ENCODE data around the gene ARHGEF25. TPM values are rescaled to one million over a fixed set of nuclear protein-coding genes. Genes with fewer than 3 reads are reported as not detected.
A peak's percentile ranks its signal among the peaks of the same experiment; 100 is the strongest.

The ARHGEF25 gene
- total RNA-seq, 1 experiment from 2014 or later = 5.2 TPM

DNA sequence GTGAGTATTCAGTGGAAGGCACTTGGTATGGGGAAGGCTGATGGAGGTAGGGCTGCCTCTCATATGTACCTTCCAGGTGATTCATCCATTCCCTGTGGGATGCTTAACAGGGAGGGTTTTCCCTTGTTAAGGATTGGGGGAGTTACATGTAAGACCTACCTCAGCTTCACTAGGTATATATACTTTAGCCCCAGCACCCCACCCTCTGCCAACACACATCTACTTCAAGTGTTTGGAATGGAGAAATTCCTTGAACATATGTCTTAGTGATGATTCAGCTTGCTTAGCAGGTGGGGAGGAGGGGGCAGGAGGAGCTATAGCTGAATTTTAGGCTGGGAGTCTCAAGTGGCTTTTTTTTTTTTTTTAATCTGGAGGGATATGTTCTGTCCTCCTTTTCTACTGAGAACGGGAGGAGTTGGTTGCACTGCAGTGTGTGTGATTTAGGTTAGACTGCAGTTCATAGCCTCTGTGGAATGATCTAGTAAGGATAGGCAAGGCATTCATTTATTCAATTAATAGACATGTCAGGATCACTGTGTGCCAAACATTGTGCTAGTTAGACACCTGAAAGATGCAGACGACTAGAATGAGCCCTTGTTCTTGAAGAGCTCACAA lies 18.6 kb upstream of the ARHGEF25 start:
- Histone ChIP-seq H3K27me3 (replicated peaks; ENCODE audit: control insufficient read depth, insufficient read depth, low read length) (no peaks in the 10 kb centered on the region), H3K36me3 (ENCODE audit: control insufficient read depth, insufficient read depth, low read length) (no peaks in the 10 kb centered on the region; the same call in 1 of the 2 replicates), H3K4me3 (ENCODE audit: low read depth, low read length) (peak overlapping the region; percentile 80; the same call in 1 of the 2 replicates), H3K4me1 (peaks cover 18% of the 10 kb centered on the region), H3K9me3 (no peaks in the 10 kb centered on the region)
- Mint-ChIP-seq H3K4me1 (ENCODE audit: low read depth, unreplicated experiment) (peaks cover 19% of the 10 kb centered on the region), H3K27me3 (ENCODE audit: insufficient read depth, unreplicated experiment) (no peaks in the 10 kb centered on the region), H3K36me3 (ENCODE audit: insufficient read depth, unreplicated experiment) (peaks cover 34% of the 10 kb centered on the region), H3K9me3 (ENCODE audit: unreplicated experiment) (no peaks in the 10 kb centered on the region), H3K4me3 (ENCODE audit: unreplicated experiment) (peak overlapping the region; percentile 90), H3K27ac (ENCODE audit: unreplicated experiment) (no peak overlapping the region)
- DNase-seq = no peak
- ChIA-PET POLR2A (no interaction called here), CTCF (interaction anchor here (1.3 to 1.8 kb wide), 3 partner anchors 10 to 11 kb away, joined by 6 to 12 read pairs (median 7); no protein-coding TSS in a partner anchor)
- intact Hi-C loops (cut with micrococcal nuclease; ENCODE audit: unreplicated experiment) = no loop called here
- TF ChIP-seq, protein P1, sequence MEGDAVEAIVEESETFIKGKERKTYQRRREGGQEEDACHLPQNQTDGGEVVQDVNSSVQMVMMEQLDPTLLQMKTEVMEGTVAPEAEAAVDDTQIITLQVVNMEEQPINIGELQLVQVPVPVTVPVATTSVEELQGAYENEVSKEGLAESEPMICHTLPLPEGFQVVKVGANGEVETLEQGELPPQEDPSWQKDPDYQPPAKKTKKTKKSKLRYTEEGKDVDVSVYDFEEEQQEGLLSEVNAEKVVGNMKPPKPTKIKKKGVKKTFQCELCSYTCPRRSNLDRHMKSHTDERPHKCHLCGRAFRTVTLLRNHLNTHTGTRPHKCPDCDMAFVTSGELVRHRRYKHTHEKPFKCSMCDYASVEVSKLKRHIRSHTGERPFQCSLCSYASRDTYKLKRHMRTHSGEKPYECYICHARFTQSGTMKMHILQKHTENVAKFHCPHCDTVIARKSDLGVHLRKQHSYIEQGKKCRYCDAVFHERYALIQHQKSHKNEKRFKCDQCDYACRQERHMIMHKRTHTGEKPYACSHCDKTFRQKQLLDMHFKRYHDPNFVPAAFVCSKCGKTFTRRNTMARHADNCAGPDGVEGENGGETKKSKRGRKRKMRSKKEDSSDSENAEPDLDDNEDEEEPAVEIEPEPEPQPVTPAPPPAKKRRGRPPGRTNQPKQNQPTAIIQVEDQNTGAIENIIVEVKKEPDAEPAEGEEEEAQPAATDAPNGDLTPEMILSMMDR (IDR thresholded peaks at IDR 0.05; ENCODE audit: insufficient read depth in 1 of 2, low read depth in 1 of 2, low read length in 1 of 2, severe bottlenecking in 1 of 2, unreplicated experiment in 1 of 2) = no peak
- BruUV-seq (replicated peaks) = no TSS peak

DNA sequence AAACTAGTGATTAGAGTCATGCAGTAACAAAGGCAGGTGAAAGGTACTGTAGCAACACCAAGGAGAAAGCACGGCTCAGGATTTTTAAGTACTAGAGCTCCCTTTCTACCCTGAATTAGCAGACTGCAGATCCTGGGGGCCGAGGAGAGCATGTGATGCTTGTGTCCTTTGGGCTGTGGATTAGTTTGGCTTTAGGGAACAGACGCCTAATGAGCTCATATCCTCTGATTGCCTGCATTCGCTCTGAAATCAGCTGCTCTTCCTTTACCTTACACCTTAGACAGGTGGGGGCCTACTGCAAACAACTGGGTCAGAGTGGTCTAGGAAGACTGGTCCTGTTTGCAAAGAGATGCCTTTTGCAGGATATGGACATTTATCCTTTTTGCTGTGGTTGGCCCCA lies 18.0 kb upstream of the ARHGEF25 start:
- DNase-seq = no peak
- H3K4me3 ChIP-seq (ENCODE audit: low read depth, low read length) = no peak overlapping the region
- H3K4me1 ChIP-seq = peaks cover 18% of the 10 kb centered on the region
- H3K9me3 ChIP-seq = no peaks in the 10 kb centered on the region
- TF ChIP-seq, protein P1 (IDR thresholded peaks at IDR 0.05; ENCODE audit: insufficient read depth in 1 of 2, low read depth in 1 of 2, low read length in 1 of 2, severe bottlenecking in 1 of 2, unreplicated experiment in 1 of 2) = no peak
- H3K27ac Mint-ChIP-seq (ENCODE audit: unreplicated experiment) = no peak overlapping the region
- intact Hi-C loops (cut with micrococcal nuclease; ENCODE audit: unreplicated experiment) = no loop called here
- no peaks in the 10 kb centered on the region for H3K27me3 Mint-ChIP-seq (ENCODE audit: insufficient read depth, unreplicated experiment)
- no peak overlapping the region for H3K4me3 Mint-ChIP-seq (ENCODE audit: unreplicated experiment)
- peaks cover 39% of the 10 kb centered on the region for H3K36me3 Mint-ChIP-seq (ENCODE audit: insufficient read depth, unreplicated experiment)
- BruUV-seq (replicated peaks) = no TSS peak
- CTCF ChIA-PET = interaction anchor here (1.8 kb wide), 1 partner anchor 10 kb away, joined by 12 read pairs; no protein-coding TSS in a partner anchor
- no peaks in the 10 kb centered on the region for H3K9me3 Mint-ChIP-seq (ENCODE audit: unreplicated experiment)
- H3K27me3 ChIP-seq (replicated peaks; ENCODE audit: control insufficient read depth, insufficient read depth, low read length) = no peaks in the 10 kb centered on the region
- peaks cover 19% of the 10 kb centered on the region for H3K4me1 Mint-ChIP-seq (ENCODE audit: low read depth, unreplicated experiment)
- no peaks in the 10 kb centered on the region; the same call in 1 of the 2 replicates for H3K36me3 ChIP-seq (ENCODE audit: control insufficient read depth, insufficient read depth, low read length)
- POLR2A ChIA-PET = no interaction called here

DNA sequence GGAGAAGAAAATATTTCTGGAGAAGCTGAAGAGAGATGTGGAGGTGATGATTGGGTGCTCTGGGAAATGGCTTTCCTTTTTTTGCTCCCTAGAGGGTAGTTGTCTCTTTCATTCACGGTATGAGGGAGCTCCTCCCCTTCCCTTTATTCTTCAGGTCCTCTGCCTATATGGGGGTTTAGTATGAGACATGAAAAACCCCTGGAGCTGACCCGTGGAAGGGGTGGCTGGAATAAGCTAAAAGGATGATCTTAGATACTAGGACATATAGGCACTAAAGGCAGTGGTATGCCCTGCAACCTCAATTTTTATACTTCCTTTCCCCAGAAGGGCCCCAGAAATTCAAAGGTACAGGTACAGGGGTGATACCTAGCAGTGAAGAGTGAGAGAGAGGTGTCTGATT lies 10.8 kb upstream of the ARHGEF25 start:
- Mint-ChIP-seq H3K4me3 (ENCODE audit: unreplicated experiment) (no peak overlapping the region), H3K27ac (ENCODE audit: unreplicated experiment) (no peak overlapping the region), H3K4me1 (ENCODE audit: low read depth, unreplicated experiment) (peaks cover 7% of the 10 kb centered on the region), H3K9me3 (ENCODE audit: unreplicated experiment) (no peaks in the 10 kb centered on the region), H3K27me3 (ENCODE audit: insufficient read depth, unreplicated experiment) (no peaks in the 10 kb centered on the region), H3K36me3 (ENCODE audit: insufficient read depth, unreplicated experiment) (peaks cover 43% of the 10 kb centered on the region)
- intact Hi-C loops (cut with micrococcal nuclease; ENCODE audit: unreplicated experiment) = no loop called here
- H3K4me1 ChIP-seq = peaks cover 11% of the 10 kb centered on the region
- no peak for DNase-seq
- TF ChIP-seq, protein P1 (IDR thresholded peaks at IDR 0.05; ENCODE audit: insufficient read depth in 1 of 2, low read depth in 1 of 2, low read length in 1 of 2, severe bottlenecking in 1 of 2, unreplicated experiment in 1 of 2) = no peak
- no peak overlapping the region for H3K4me3 ChIP-seq (ENCODE audit: low read depth, low read length)
- ChIA-PET POLR2A (no interaction called here), CTCF (interaction anchor here (1.9 kb wide), 1 partner anchor 17 kb away, joined by 5 read pairs; no protein-coding TSS in a partner anchor)
- BruUV-seq (replicated peaks) = no TSS peak
- no peaks in the 10 kb centered on the region for H3K27me3 ChIP-seq (replicated peaks; ENCODE audit: control insufficient read depth, insufficient read depth, low read length)
- H3K9me3 ChIP-seq = no peaks in the 10 kb centered on the region
- peaks cover 3% of the 10 kb centered on the region for H3K36me3 ChIP-seq (ENCODE audit: control insufficient read depth, insufficient read depth, low read length)

Data from Caco-2 (cell line).